HCT116 (cell line): ENCODE results near the gene SERPINB4. TPM values are rescaled to one million over a fixed set of nuclear protein-coding genes. Genes with fewer than 3 reads are reported as not detected.

ENCODE experiments used
- ATAC-seq: fragments of 200-7000 bp; cut with Tn5 transposase; 2 replicates; pipeline ENCODE4 v1.9.1; 2020; ENCODE audit warnings: mild to moderate bottlenecking, moderate library complexity
- BruUV-seq: library from RNA; stranded (reverse); fragments of 400-500 nt; replicated peaks from 2 replicates; lab custom pipeline; 2021; lab: Mats Ljungman, UMichigan
- CTCF ChIA-PET: fragments of 300-600 bp; sonication (Branson Sonifier 250); formaldehyde crosslinking; loops from one replicate; lab custom pipeline; 2021; ENCODE audit warnings: antibody characterized with exemption; lab: Charles Lee
- POLR2A ChIA-PET: fragments of 300-600, 350-600 bp; sonication (Branson Sonifier 250); formaldehyde crosslinking; loops from one replicate; lab custom pipeline; 2021; ENCODE audit warnings: antibody characterized with exemption; lab: Charles Lee
- RAD21 ChIA-PET, 2 experiments: fragments of 300-600 bp; sonication (Branson Sonifier 250); formaldehyde crosslinking; loops; one replicate each; lab custom pipeline; 2023; ENCODE audit warnings: low total read pairs in 2 of 2; ENCODE audit not compliant: uncharacterized antibody in 2 of 2, unreplicated experiment in 2 of 2, low non-redundant PET in 1 of 2; lab: Charles Lee
- DNase-seq: peaks from one replicate; pipeline ENCODE4 v3.0.0-alpha.2; 2010; ENCODE audit warnings: low read depth, low spot score
- H2AFZ ChIP-seq: fragments of 200-600 bp; shearing (Covaris generic), sonication (generic); 2 replicates; pipeline ENCODE4 v1.6.1; 2017; ENCODE audit warnings: low read depth, mixed run types, mixed read lengths, antibody characterized with exemption, low read length; ENCODE audit not compliant: poor library complexity, severe bottlenecking
- H3K27ac ChIP-seq: 2 replicates; pipeline ENCODE4 v1.5.1; 2012; ENCODE audit warnings: low read depth, low read length
- H3K27me3 ChIP-seq: fragments of 200-600 bp; sonication (generic); 2 replicates; pipeline ENCODE4 v1.6.1; 2016; ENCODE audit warnings: mixed run types, low read length, mixed read lengths; ENCODE audit not compliant: insufficient read depth
- H3K36me3 ChIP-seq, 2 experiments: fragments of 200-500 bp in 1 of 2; fragments of 200-600 bp in 1 of 2; sonication (Bioruptor generic) in 1 of 2; sonication (generic) in 1 of 2; 2 replicates each; pipeline versions ENCODE4 v1.5.1 to v1.6.1; 2014 to 2016; ENCODE audit warnings: low read length in 2 of 2, inconsistent platforms in 1 of 2, mixed read lengths in 1 of 2, mixed run types in 1 of 2; ENCODE audit not compliant: insufficient read depth in 2 of 2, control insufficient read depth in 1 of 2
- H3K4me1 ChIP-seq, 2 experiments: fragments of 200-600 bp in 1 of 2; sonication (generic) in 1 of 2; 2 replicates each; pipeline versions ENCODE4 v1.5.1 to v1.6.1; 2012 to 2017; ENCODE audit warnings: low read length in 2 of 2, inconsistent platforms in 1 of 2, mild to moderate bottlenecking in 1 of 2, mixed read lengths in 1 of 2, mixed run types in 1 of 2, moderate library complexity in 1 of 2; ENCODE audit not compliant: insufficient read depth in 2 of 2, control insufficient read depth in 1 of 2
- H3K4me2 ChIP-seq: fragments of 200-600 bp; sonication (generic); 2 replicates; pipeline ENCODE4 v1.6.1; 2017; ENCODE audit warnings: mixed run types, low read length, mixed read lengths
- H3K4me3 ChIP-seq, 2 experiments: fragments of 200-600 bp in 1 of 2; sonication (generic) in 1 of 2; replicated peaks in 1 of 2; 2 replicates each; pipeline ENCODE4 v1.5.1; 2011 to 2016; ENCODE audit warnings: low read length in 2 of 2, control low read depth in 1 of 2, low read depth in 1 of 2, mild to moderate bottlenecking in 1 of 2, mixed read lengths in 1 of 2, mixed run types in 1 of 2
- H3K79me2 ChIP-seq: fragments of 200-600 bp; sonication (generic); 2 replicates; pipeline ENCODE4 v1.6.1; 2017; ENCODE audit warnings: mild to moderate bottlenecking, mixed run types, low read length, moderate library complexity, mixed read lengths; ENCODE audit not compliant: insufficient read depth
- H3K9ac ChIP-seq: fragments of 200-600 bp; sonication (generic); 2 replicates; pipeline ENCODE4 v1.6.1; 2016; ENCODE audit warnings: low read length, mixed read lengths
- H3K9me2 ChIP-seq: fragments of 200-600 bp; sonication (generic), shearing (Covaris generic); 2 replicates; pipeline ENCODE4 v1.6.1; 2017; ENCODE audit warnings: mixed run types, mild to moderate bottlenecking, moderate library complexity; ENCODE audit not compliant: insufficient read depth
- H3K9me3 ChIP-seq, 2 experiments: fragments of 200-500 bp in 1 of 2; fragments of 200-600 bp in 1 of 2; sonication (Bioruptor generic) in 1 of 2; sonication (generic) in 1 of 2; 2 replicates each; pipeline ENCODE4 v1.6.1; 2014 to 2017; ENCODE audit warnings: low read length in 2 of 2, mixed read lengths in 2 of 2, inconsistent platforms in 1 of 2, low read depth in 1 of 2, mild to moderate bottlenecking in 1 of 2, mixed run types in 1 of 2, moderate library complexity in 1 of 2; ENCODE audit not compliant: control insufficient read depth in 1 of 2, insufficient read depth in 1 of 2
- H4K20me1 ChIP-seq: fragments of 200-600 bp; sonication (generic), shearing (Covaris generic); 2 replicates; pipeline ENCODE4 v1.6.1; 2017; ENCODE audit warnings: mixed run types, mild to moderate bottlenecking, moderate library complexity; ENCODE audit not compliant: insufficient read depth
- CBX3 ChIP-seq: IDR thresholded peaks from 2 replicates; pipeline ENCODE4 v1.6.1; 2012; ENCODE audit warnings: low read depth
- CEBPB ChIP-seq: IDR thresholded peaks from 2 replicates; pipeline ENCODE4 v1.6.1; 2012; ENCODE audit warnings: low read depth
- CTCF ChIP-seq, 3 experiments: fragments of 200-600 bp in 1 of 3; sonication (generic) in 1 of 3; IDR thresholded peaks in 2 of 3; conservative IDR thresholded peaks in 1 of 3; 2 replicates each; pipeline ENCODE4 v1.5.1; 2012 to 2017; ENCODE audit warnings: low read depth in 2 of 3, low read length in 2 of 3, antibody characterized with exemption in 1 of 3, borderline replicate concordance in 1 of 3, control low read depth in 1 of 3, mild to moderate bottlenecking in 1 of 3, mixed read lengths in 1 of 3, mixed run types in 1 of 3, moderate library complexity in 1 of 3; ENCODE audit not compliant: insufficient read depth in 1 of 3
- EGR1 ChIP-seq: IDR thresholded peaks from 2 replicates; pipeline ENCODE4 v1.6.1; 2012; ENCODE audit warnings: low read depth
- ELF1 ChIP-seq: IDR thresholded peaks from 2 replicates; pipeline ENCODE4 v1.6.1; 2012; ENCODE audit warnings: low read depth, borderline replicate concordance
- EZH2 ChIP-seq: fragments of 200-600 bp; sonication (generic); IDR thresholded peaks from 2 replicates; pipeline ENCODE4 v1.6.1; 2017; ENCODE audit warnings: antibody characterized with exemption, mixed run types
- FOSL1 ChIP-seq: IDR thresholded peaks from 2 replicates; pipeline ENCODE4 v1.6.1; 2012; ENCODE audit warnings: low read depth
- RAD21 ChIP-seq: IDR thresholded peaks from 2 replicates; pipeline ENCODE4 v1.6.1; 2012; ENCODE audit warnings: low read depth, mild to moderate bottlenecking
- SRF ChIP-seq: IDR thresholded peaks from 2 replicates; pipeline ENCODE4 v1.6.1; 2012; ENCODE audit warnings: low read depth
- ZNF274 ChIP-seq: fragments of 200-500 bp; sonication (Bioruptor generic); IDR thresholded peaks from 2 replicates; pipeline ENCODE4 v1.6.1; 2014; ENCODE audit warnings: mild to moderate bottlenecking, low read depth, low read length, inconsistent platforms
- intact Hi-C: fragments of 100-400 bp; cut with micrococcal nuclease; formaldehyde crosslinking; loops from 2 replicates; pipeline ENCODE4 v1.10.0; 2022
- total RNA-seq: library from RNA; stranded (reverse); gene quantifications from one replicate; pipeline ENCODE4 v1.2.1, GENCODE V29; 2021; ENCODE audit not compliant: unreplicated experiment
- TF ChIP-seq, protein P1 (sequence below): IDR thresholded peaks from 2 replicates; pipeline ENCODE4 v1.6.1; 2012

Gene SERPINB4
- total RNA-seq, 1 experiment from 2014 or later: not detected

GRCh38 chr18:63677500-63678225 lies 33.6 kb upstream of the SERPINB4 start:
- no TSS peak for BruUV-seq
- no peaks in the 10 kb centered on the region for H3K4me1 ChIP-seq
- intact Hi-C loops: no loop called here
- H3K9me3 ChIP-seq: no peaks in the 10 kb centered on the region
- H4K20me1 ChIP-seq: no peaks in the 10 kb centered on the region
- no peak for ATAC-seq
- RAD21 ChIA-PET: interaction anchor here in 1 of 2 experiments (0.6 to 0.8 kb wide), 2 partner anchors 64 to 167 kb away, joined by 3 to 4 read pairs; no protein-coding TSS in a partner anchor
- H3K36me3 ChIP-seq: no peaks in the 10 kb centered on the region
- POLR2A ChIA-PET: no interaction called here
- no peak overlapping the region for H3K4me2 ChIP-seq
- no peaks in the 10 kb centered on the region for H3K27me3 ChIP-seq
- DNase-seq: no peak
- no peak overlapping the region for H3K27ac ChIP-seq
- H2AFZ ChIP-seq: peak overlapping the region; percentile 55
- H3K79me2 ChIP-seq: no peaks in the 10 kb centered on the region
- H3K9ac ChIP-seq: no peak overlapping the region
- CTCF ChIA-PET: interaction anchor here (1.0 kb wide), 1 partner anchor 159 kb away, joined by 6 read pairs; no protein-coding TSS in a partner anchor
- no peak overlapping the region for H3K4me3 ChIP-seq
- H3K9me2 ChIP-seq: no peaks in the 10 kb centered on the region
- TF ChIP-seq EZH2 (no peak), FOSL1 (no peak), CEBPB (no peak), ELF1 (no peak), CBX3 (no peak)

- ChIA-PET POLR2A (no interaction called here), CTCF (no interaction called here)
- no TSS peak for BruUV-seq
Measured at GRCh38 chr18:63676526-63677323, 32.7 kb upstream of the SERPINB4 start.

More at GRCh38 chr18:63676526-63677323, 32.7 kb upstream of the SERPINB4 start:
- Histone ChIP-seq H3K36me3 (no peaks in the 10 kb centered on the region), H4K20me1 (no peaks in the 10 kb centered on the region), H3K79me2 (no peaks in the 10 kb centered on the region), H3K27me3 (no peaks in the 10 kb centered on the region), H3K4me3 (no peak overlapping the region), H3K9me2 (no peaks in the 10 kb centered on the region), H3K4me2 (no peak overlapping the region), H3K27ac (no peak overlapping the region), H2AFZ (peak overlapping the region; percentile 19), H3K9me3 (no peaks in the 10 kb centered on the region), H3K9ac (no peak overlapping the region), H3K4me1 (no peaks in the 10 kb centered on the region)
- RAD21 ChIA-PET: no interaction called here
- DNase-seq (peak; percentile 44), ATAC-seq (peak; percentile 99)
- TF ChIP-seq, protein P1, sequence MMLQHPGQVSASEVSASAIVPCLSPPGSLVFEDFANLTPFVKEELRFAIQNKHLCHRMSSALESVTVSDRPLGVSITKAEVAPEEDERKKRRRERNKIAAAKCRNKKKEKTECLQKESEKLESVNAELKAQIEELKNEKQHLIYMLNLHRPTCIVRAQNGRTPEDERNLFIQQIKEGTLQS: no peak
- TF ChIP-seq CEBPB (no peak), EGR1 (no peak), RAD21 (peak; percentile 77), SRF (no peak), ZNF274 (no peak), CTCF (IDR thresholded peaks at IDR 0.05 in 2 of 3, conservative IDR thresholded peaks at IDR 0.05 in 1 of 3; ENCODE audit: borderline replicate concordance in 1 of 3, insufficient read depth in 1 of 3, low read depth in 2 of 3, low read length in 2 of 3) (peak; percentile 58 to 82 (median 70); a peak in 5 of 6 replicates)
- intact Hi-C loops: loop anchor here (1.0 kb wide), 1 partner anchor 158 kb away; no protein-coding TSS in a partner anchor
